NCI-H82 treated with DMSO at 0.1 percent for 48 hours (cell line): ENCODE measurements around the gene TULP4.
"Not testable (repeated sequence)": the region's sequence is repeated elsewhere in the genome, so short reads cannot be mapped to it uniquely, and the experiment has no call there.

ENCODE experiments used
- DNase-seq: peaks from one replicate; lab custom pipeline; 2025; ENCODE audit not compliant: unreplicated experiment; lab: John Stamatoyannopoulos, UW

Gene TULP4

DNA sequence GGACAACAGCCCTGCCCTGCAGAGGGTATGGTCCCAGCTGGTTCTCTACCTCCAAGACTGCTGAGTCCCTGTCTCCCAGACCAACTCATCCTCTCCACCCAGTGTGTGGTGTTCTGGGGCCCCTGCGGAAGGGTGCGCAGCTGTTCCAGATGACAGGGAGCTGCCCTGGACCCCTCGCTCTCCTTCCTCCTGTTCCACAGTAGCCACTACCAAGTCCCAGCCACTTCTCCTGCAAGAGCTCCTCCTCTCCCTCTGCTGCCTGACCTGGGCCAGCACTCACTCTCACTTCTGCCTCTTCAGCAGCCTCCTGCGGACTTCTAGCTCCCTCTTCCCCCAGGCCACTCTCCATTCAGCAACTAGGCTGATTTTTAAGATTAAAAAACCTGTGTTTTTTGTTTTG is 207.5 kb downstream of the TULP4 start:
- no peak for DNase-seq

DNA sequence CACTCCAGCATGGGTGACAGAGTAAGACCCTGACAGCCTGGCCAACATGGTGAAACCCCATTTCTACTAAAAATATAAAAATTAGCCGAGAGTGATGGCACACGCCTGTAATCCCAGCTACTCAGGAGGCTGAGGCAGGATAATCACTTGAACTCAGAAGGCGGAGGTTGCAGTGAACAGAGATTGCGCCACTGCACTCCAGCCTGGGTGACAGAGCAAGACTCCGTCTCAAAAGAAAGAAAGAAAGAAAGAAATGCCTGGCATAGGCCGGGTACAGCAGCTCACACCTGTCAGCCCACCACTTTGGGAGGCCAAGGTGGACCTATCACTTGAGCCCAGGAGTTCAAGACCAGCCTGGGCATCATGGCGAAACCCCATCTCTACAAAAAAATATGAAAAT is 208.7 kb downstream of the TULP4 start:
- DNase-seq, result not testable (repeated sequence)

- DNase-seq, result no peak
These were observed 209.5 kb downstream of the TULP4 start for GRCh38 chr6:158521759-158522158.

DNA sequence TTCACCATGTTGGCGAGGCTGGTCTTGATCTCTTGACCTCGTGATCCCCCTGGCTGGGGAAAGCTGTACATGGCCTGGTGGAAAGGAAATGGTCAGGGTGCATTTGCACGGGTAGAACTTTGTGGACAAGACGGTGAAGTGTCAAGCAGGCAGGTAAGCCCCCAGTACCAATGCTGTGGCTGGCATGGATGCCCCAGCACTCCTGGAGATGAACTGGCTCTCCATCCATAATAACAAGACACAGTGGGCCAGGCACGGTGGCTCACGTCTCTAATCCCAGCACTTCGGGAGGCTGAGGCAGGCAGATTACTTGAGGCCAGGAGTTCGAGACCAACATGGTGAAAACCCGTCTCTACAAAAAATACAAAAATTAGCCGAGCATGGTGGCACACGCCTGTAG is 210.4 kb downstream of the TULP4 start:
- no peak for DNase-seq

DNA sequence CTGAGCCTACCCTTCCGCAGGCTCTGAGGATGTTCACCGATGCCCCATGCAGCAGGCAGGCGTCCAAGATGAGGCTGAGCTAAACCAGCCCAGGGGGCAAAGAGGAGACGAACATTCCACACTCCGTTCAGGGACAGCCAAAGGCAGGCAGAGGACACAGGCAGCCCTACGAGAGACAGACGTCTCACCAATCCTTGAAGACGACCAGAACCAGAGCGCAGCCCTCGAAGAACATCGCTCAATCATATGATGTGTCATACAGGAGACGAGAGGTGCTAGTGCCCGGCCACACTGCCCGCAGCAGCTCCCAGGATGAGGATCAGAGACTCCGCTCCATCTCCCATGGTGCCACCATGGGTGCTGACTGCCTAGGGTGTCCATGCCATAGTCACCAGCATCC is 212.0 kb downstream of the TULP4 start:
- DNase-seq, result no peak

DNA sequence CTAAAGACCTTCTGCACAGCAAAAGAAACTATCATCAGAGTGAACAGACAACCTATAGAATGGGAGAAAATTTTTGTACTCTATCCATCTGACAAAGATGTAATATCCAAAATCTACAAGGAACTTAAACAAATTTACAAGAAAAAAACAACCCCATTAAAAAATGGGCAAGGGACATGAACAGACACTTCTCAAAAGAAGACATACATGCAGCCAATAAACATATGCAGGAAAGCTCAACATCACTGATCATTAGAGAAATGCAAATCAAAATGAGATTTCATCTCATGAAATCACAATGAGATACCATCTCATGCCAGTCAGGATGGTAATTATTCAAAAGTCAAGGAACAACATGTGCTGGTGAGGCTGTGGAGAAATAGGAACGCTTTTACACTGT is 215.6 kb downstream of the TULP4 start:
- not testable (repeated sequence) for DNase-seq

DNA sequence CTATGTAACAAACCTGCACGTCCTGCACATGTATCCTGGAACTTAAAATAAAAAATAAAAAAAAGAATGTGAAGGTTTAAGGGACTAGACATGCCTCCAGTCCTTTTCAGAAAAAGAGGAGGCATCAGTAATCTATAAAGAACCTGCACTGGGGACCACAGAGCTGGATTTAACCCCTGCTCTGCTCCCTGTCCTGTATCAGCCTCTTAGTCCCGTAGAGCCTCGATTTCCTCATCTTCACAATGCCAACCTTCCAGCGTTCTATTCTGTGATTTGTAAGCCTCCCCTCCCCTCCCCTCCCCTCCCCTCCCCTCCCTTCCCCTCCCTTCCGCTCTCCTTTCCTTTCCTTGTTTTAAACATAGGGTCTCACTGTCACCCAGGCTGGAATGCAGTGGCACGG is 216.6 kb downstream of the TULP4 start:
- no peak for DNase-seq

DNA sequence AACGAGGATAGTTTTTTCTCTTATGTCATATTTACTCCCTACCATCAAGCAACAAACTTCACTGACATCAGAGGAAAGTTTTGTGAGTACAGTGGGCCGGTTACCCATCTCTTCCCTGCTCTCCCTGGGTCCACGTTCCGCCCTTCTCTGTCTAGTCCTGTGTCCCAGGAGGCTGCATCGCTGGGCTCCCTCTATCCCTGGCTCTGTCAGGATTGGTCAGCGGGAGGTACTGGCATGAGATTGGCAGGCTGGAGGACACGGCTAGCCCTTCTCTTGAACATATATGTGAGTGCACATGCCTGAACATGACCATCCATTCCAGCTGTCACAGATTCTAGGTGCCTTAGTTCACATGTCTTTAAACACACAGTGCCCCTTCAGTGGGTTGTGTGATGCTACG is 217.4 kb downstream of the TULP4 start:
- no peak for DNase-seq

DNA sequence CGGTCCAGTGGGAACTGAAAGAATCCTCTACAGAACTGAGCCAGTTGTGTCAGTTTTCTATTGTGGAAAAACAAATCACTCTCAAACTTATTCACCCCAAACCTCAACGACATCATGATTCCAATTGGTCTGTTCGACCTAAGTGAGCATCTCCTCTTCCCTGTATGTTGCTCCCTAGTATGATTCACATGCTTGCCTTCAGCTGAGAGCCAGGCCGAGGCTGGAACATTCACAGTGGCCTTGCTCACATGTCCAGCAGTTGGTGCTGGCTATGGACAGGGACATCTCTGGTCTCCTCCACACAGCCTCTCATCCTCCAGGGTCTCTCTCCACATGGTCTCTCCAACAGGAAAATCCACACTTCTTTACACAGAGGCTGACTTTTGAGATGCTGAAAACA is 219.3 kb downstream of the TULP4 start:
- no peak for DNase-seq

- no peak for DNase-seq
These were observed 219.7 kb downstream of the TULP4 start for GRCh38 chr6:158531970-158532369.

- peak; percentile 8 for DNase-seq
These were observed 224.0 kb downstream of the TULP4 start for GRCh38 chr6:158536084-158536890.

- DNase-seq, result peak; percentile 31
These were observed 224.9 kb downstream of the TULP4 start for GRCh38 chr6:158536891-158537798.

DNA sequence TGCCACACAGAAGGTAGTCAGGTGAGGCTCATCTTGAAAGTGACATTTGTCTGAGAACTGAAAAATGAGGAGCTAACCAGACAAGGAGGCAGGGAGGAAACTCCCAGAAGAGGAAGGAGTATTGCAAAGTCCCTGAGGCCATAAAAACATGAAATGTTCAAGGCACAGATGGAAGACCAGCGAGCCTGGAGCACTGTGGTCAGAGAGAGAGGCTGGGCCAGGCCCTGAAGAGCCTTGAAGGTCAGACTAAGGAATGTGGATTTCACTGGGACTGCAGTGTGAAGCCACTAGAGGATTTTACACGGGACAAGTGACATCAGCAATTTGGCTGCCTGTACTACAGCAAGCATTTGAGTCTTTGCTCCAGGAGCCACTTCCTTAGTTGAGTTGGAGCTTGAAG is 226.5 kb downstream of the TULP4 start:
- DNase-seq, result no peak

DNA sequence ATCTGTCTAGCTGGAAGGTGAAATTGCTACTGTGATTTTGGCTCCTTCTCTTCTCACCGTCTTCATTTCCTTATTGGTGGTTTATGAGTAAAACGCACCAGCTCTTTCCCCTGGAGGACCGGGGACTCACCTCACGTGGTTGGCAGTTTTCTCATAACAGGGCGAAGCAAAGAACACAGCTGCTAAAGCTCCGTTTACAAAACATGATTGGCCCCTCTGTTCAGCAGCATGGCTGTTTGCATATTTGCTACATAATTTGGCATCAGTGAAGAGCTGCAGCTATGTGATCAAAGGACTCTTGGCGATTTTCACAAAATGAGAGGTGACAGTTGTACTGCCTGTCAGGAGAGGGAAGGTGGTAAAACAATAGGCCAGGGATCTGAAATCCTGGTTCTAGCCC is 227.1 kb downstream of the TULP4 start:
- DNase-seq, result no peak

DNA sequence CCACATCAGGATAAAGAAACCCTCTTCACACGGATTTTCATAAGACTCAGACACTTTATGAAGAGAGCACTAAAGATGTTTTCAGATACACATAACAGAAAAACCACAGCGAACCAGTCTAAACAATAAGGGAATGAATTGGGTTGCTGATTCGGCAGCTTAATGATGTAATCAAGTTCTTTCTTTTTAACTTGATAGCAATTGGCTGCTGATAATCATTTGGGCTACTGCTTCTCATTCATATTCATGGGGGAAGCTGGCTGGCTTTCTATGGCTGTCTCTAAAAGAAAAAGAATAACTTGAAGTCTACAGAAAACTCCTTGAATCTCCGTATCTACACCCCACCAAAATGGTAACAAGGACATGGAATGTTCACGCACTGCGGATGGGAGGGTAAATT is 227.6 kb downstream of the TULP4 start:
- no peak for DNase-seq

DNA sequence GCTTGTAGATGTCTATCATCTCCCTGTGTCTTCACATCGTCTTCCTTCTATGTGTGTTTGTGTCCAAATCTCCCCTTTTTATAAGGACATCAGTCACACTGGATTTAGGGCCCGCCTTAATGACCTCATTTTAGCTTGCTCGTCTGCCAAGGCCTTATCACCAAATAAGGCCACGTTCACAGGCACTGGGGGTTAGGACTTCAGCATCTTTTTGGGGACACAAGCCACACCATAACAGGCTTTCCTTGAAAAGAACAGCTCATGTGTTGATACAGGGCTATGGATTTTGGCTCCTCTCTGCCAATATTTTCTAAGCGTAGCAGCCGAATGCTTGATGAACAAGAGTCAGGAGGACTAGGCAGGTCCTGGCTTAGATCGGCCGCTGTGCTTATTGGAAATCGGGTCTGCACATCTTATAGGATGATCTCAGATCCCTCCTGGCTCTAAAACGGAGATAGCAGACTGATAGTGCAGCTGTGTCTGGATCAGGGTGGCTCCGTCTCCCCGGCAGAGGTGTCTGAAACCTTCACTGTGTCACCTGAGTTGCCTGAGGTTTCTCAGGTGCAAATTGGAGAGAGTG is 231.4 kb downstream of the TULP4 start:
- no peak for DNase-seq

GRCh38 chr6:158544428-158544827 is 232.2 kb downstream of the TULP4 start:
- DNase-seq, result no peak

- DNase-seq, result no peak
These were observed 233.0 kb downstream of the TULP4 start for GRCh38 chr6:158545043-158545966.

GRCh38 chr6:158548418-158549161 is 236.3 kb downstream of the TULP4 start:
- DNase-seq, result no peak
